Transverse colon (tissue), 4 donors: Measurements from ENCODE around the gene ATL1.

ENCODE experiments used
- CTCF ChIP-seq, 5 experiments: fragments of 200-600 bp in 3 of 5; fragments of 450-650 bp in 2 of 5; sonication (generic) in 3 of 5; IDR thresholded peaks; 1 replicate in 2 of 5; 2 replicates in 3 of 5; pipeline ENCODE4 v1.5.1; 2016 to 2017; ENCODE audit warnings: antibody characterized with exemption in 5 of 5, inconsistent platforms in 3 of 5, mild to moderate bottlenecking in 2 of 5, moderate library complexity in 1 of 5
- EP300 ChIP-seq: sonication (generic); formaldehyde crosslinking; IDR thresholded peaks from one replicate; pipeline ENCODE4 v1.6.1; 2017; ENCODE audit warnings: antibody characterized with exemption, low read depth
- POLR2A ChIP-seq: fragments of 450-650 bp; IDR thresholded peaks from one replicate; pipeline ENCODE4 v1.6.1; 2016; ENCODE audit warnings: antibody characterized with exemption, mild to moderate bottlenecking, moderate library complexity
- POLR2AphosphoS5 ChIP-seq, 3 donors: sonication (generic); formaldehyde crosslinking; IDR thresholded peaks; one replicate each; pipeline ENCODE4 v1.6.1; 2016; ENCODE audit warnings: antibody characterized with exemption in 3 of 3

- no peak for TF ChIP-seq CTCF (IDR thresholded peaks at IDR 0.05)
- TF ChIP-seq POLR2AphosphoS5 (IDR thresholded peaks at IDR 0.05) = no peak
- TF ChIP-seq POLR2A = no peak
- TF ChIP-seq EP300 = no peak
Measured at GRCh38 chr14:50616275-50616674, 56.3 kb downstream of the ATL1 start.
